Activated CD4-positive, alpha-beta T cell treated with anti-CD3 and anti-CD28 coated beads for 48 hours (primary cell): Measurements from ENCODE around the gene PLVAP.

Experiments used
- DNase-seq: peaks from one replicate; pipeline ENCODE4 v3.0.0-alpha.2; 2020

The PLVAP gene

DNA sequence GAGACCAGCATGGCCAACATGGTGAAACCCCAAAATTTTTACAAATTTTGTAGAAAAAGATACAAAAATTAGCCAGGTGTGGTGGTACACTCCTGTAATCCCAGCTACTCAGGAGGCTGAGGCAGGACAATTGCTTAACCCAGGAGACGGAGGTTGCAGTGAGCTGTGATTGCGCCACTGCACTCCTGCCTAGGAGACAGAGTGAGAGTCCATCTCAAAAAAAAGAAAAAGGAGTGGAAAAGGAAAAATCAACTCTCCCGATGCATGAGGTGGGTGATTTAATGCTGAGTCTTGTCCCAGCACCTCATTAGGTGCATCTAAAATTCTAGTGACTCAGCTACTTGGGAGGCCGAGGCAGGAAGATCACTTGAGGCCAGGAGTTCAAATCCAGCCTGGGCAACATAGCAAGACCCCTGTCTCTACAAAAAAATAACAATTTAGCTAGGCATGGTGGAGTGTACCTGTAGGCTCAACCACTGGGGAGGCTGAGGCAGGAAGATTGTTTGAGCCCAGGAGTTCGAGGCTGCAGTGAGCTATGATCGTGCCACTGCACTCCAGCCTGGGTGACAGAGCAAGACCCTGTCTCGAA lies 20.0 kb downstream of the PLVAP start:
- no peak for DNase-seq

DNA sequence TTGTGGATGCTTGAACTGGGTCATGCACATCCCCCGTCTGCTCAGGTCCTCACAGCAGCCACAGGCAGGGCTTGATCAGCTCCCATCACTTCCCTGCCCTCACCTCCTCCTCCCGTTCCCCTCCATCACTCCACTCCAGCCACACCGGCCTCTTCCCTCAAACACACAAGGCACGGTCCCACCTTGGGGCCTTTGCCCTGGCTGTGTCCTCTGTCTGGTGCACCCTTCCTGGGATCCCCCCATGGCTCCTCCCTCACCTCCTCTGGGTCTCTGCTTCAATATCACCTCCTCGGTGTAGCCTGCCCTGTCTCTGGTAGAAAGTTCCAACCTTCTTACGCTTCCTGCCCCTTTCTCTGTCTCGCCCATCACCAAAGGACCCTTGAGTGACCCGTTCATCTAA lies 23.8 kb downstream of the PLVAP start:
- DNase-seq: no peak

DNA sequence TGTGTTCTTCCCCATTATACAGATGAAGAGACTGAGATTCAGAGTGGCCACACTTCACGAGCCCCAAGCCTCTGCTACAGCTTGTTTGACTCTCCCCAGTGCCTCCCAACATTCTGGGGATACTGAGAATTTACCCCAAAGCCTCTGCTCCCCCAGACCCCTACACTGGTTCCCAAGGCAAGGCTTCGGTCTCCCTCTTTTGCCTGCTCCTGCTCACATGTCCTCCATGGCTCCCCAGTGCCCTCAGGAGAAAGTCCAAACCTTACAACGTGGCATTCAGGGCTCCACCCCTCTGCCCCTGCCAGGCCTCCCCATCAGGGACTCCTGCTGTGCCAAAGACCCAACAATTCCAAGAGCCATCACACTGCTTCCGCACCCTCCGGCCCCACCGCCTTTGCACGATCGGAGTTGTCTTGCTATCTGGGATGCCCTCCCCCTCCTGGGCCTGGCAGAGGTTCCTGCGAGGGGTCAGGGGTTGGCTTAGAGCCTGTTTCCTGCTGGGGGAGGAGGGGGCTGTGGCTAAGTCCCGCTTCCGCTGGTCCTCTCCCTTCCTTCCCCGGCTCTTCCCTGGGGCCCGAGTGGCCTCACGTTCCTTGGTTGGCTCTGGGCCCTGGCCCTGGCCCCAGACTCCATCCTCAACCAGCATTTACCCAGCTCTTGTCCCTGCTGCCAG lies 24.4 kb downstream of the PLVAP start:
- DNase-seq: no peak

DNA sequence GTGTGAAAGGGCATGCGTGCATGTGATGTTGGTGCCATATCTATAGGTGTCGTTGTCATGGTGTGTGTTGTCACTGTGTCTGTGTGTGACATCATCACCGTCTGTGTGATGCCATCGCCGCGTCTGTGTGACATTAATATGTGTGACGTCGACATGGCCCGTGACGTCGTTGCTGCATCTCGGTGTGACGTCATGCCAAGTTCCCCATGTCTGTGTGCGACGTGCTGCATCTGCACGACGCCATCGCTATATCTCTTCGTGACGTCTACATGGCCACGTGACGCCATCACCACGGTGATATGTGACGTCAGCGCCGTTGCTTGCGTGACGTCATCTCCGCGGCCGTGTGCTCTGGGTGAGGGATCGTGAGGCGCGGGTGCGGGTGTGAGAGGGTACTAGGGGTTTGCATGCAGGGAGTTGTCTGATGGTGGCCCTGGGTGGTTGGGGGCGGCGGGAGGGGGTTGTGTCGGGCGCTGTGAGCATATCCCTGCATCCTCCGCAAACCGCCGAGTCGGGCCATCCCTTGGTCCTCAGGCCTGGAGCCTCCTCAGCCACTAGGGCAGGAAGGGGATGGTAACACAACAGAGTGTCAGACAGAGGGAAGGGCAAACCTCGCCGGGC lies 25.2 kb downstream of the PLVAP start:
- no peak for DNase-seq

DNA sequence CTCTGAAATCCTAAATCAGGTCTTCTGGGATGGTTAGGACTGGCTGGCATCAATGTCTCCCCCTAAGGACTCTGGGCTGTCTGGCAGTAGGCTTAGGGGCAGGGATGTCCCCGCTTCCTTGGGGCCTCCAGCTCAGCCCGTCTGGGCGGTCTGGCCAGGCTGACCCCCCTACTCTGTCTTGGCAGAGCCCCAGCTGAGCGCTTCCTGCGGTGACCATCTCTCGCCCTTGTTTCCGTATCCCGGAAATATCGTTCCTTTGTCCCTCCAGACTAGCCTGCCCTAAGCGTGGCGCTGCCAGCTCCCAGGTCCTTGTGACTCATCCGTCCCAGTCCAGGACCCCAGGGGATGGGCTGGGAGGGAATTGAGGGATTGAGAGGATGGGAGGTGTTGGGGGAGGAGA lies 28.4 kb downstream of the PLVAP start:
- no peak for DNase-seq

DNA sequence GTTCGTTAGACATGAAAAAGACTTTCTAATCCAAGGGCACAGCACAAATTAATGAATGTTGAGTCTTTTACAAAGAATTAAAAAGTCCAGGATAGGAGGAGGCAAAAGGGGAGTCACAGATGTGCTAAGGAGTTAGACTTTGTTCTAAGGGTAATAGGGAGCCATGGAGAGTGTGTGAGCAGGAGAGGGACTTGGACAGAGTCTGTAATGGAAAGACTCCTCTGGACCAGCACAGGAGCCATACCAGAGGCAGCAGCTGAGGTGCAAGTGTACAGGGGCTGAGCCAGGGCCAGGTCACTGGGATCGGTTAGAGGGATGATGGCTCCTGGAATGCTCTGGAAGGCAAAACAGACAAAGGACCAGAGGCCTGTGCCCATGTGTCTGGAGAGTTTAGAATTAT lies 29.3 kb downstream of the PLVAP start:
- no peak for DNase-seq

DNA sequence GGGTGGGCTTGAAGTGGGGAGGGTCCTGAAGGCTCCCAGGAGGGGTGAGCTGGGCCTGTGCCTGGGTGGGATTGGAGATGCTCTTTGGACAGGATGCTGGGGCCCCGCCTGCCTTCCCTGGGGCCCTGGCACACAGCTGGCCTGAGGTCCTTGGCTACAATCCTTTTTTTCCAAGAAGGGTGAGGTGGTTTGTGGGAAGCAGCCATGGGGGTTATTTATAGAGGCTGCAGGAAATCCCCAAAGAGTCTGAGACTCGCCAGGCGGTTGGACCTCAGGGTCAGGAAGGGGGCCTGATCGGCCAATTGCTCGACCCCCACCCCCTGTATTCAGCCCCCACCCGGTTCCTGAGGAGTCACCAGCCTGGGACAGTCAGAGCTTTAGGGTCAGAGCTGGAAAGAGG lies 29.8 kb downstream of the PLVAP start:
- DNase-seq: no peak

DNA sequence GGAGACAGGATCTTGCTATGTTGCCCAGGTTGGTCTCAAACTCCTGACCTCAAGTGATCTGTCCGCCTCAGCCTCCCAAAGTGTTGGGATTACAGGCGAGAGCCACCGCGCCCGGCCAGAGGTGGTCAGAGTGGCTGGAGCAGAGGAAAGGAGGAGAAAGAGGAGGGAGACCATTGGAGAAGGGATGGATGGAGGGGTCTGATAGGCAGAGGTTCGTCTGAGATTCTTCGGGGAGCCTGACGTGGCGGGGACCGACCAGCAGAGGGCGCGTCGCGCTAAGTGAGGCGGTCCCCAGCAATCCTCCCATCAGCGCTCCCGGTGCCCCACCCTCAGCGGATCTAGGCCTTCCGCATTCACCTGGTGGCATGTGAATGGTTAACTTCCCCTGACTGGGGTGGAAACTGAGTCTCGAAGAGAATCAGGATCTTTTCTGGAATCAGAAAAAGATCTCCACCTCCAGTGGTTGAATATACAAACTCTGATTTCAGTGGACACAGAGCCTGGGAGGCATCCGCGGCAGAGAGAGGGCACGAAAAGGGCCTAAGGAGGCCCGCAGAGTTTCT lies 31.0 kb downstream of the PLVAP start:
- DNase-seq: peak; percentile 88

DNA sequence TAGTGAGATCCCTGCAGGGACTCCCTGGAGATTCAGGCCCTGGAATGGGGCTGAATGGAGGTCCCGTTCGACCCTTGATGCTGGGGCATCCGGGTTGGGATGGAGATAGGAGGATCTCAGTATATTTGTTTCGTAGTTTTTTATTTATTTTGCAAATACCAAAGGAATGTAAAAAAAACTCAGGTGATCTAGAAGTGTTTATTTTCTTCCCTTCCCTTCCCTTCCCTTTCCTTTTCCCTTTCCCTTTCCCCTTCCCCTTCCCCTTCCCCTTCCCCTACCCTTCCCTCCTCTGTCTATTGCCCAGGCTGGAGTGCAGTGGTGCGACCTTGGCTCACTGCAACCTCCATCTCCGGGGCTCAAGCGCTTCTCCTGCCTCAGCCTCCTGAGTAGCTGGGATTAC lies 35.3 kb downstream of the PLVAP start:
- no peak for DNase-seq

DNA sequence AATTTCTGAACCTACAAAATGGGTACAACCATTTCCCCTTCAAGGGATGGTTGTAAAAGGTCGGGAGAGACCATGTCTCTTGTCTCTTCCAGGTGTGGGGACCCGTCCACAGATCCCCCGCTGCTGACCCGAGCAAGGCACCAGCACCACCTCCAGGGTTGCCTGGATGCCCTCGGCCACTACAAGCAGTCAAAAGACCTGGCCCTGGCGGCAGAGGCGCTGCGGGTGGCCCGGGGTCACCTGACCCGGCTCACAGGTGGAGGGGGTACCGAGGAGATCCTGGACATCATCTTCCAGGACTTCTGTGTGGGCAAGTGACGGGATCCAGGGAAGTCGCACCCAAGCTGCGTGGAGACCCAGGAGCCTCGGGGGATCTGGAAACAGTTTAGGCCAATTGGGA lies 35.8 kb downstream of the PLVAP start:
- no peak for DNase-seq

DNA sequence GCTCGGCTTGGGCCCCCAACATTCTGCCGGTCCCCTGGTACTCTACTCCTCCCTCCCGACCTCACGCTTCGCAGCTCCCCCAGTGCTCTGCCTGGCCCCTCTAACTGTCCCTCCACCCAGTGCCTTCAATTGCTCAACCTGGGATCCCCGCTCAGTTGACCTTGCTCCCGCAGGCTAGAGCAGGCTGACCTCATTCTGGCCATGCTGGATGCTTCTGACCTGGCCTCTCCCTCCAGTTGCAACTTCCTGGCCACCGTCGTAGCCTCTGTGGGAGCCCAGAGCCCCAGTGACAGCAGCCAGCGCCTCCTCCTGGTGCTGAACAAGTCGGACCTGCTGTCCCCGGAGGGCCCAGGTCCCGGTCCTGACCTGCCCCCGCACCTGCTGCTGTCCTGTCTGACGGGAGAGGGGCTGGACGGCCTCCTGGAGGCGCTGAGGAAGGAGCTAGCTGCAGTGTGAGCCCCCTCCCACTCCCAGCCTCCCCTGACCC lies 36.2 kb downstream of the PLVAP start:
- no peak for DNase-seq

DNA sequence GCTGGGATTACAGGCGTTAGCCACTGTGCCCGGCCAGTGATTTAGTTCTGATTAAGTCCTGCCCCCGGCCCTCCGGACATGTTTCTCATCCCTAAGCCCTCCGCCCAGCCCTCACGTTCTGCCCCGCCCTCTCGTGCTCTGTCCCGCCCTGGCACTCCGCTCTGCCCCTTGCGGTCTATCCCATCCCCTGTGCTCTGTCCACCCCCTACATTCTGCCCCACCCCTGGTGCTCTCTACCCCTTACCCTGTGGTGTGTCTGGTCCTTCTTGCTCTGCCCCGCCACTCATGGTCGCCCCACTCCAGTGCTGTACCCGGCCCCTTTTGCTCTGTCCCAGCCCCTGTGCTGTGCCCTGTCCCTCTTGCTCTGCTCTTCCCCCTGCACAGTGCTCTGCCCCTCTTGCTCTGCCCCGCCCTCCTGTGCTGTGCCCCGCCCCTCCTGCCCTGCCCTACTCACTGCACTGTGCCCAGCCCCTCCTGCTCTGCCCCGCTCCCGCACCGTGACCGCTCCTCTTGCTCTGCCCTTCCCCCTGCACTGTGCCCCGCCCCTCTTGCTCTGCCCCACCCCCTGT lies 36.8 kb downstream of the PLVAP start:
- DNase-seq: no peak

DNA sequence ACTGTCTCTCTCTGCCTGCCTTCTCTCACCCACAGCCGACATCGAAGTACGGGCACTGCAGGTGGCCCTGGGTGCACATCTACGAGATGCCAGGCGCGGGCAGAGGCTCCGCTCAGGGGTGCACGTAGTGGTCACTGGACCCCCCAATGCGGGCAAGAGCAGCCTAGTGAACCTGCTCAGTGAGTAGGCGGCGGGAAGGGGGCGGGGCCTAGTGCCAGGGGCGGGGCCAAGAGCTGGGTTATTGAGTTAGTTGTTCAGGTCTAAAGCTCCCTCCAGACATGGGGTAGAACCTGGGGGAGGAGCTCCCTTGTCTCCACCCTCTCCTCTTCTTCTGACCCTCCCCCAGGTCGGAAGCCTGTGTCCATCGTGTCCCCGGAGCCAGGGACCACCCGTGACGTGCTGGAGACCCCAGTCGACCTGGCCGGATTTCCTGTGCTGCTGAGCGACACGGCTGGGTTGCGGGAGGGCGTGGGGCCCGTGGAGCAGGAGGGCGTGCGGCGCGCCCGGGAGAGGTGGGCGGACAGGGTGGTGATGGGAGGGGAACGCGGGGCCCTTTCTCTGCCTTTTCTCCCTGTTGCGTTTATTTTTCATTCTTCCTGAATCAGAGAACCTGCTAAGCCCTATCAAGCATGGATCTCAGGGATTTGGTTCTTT lies 37.9 kb downstream of the PLVAP start:
- peak; percentile 75 for DNase-seq

DNA sequence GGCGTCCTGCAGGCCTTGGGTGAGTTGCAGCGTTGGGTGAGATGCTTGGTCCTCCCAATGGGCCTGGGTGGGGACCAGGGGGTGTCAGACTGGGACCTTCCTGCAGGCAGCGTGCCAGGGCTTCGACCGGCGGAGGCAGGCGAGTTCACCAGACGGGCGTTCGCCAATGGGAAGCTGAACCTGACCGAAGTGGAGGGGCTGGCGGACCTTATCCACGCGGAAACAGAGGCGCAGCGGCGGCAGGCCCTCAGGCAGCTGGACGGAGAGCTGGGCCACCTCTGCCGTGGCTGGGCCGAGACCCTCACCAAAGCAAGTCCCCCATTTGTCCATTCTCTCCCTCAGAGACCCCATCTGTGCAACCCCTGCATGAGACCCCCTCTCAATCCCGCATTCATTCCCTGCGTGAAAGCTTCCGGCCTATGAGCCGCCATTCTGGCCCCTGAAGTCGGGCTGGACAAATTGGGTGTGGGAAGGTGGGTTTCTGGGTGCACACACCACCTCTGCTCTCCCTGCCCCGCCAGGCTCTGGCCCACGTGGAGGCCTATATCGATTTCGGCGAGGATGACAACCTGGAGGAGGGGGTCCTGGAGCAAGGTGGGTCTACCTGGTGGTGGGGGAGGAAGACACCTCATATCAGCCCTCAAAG lies 38.6 kb downstream of the PLVAP start:
- DNase-seq: no peak

DNA sequence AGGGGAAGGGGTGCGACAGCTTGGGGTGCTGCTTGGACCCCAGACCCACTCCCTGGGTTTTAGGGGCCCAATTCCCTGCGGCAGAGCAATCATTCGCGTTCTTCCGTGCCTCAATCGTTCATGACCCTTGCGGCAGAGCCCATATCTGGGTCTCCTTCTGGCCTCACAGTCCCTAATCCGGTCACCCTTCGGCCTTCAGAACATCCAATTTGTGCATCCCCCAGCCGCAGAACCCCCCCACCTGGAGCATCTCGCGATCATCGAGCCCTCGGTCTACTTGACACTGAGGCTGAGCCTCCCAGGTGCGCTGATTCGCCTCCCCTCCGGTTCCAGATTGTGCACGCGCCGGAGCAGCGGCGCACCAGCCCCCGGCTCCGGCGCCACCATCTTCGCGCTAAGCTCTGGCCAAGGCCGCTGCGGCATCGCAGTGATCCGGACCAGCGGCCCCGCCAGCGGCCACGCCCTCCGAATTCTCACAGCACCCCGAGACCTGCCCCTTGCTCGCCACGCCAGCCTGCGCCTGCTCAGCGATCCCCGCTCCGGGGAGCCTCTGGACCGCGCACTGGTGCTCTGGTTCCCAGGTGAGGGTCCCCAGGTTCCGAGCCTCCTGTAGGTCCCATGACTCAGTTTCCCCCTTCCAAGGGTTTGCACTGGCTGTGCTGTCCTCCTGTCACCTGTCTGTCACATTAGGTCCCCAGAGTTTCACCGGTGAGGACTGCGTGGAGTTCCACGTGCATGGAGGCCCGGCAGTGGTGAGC lies 39.3 kb downstream of the PLVAP start:
- DNase-seq: peak; percentile 61

DNA sequence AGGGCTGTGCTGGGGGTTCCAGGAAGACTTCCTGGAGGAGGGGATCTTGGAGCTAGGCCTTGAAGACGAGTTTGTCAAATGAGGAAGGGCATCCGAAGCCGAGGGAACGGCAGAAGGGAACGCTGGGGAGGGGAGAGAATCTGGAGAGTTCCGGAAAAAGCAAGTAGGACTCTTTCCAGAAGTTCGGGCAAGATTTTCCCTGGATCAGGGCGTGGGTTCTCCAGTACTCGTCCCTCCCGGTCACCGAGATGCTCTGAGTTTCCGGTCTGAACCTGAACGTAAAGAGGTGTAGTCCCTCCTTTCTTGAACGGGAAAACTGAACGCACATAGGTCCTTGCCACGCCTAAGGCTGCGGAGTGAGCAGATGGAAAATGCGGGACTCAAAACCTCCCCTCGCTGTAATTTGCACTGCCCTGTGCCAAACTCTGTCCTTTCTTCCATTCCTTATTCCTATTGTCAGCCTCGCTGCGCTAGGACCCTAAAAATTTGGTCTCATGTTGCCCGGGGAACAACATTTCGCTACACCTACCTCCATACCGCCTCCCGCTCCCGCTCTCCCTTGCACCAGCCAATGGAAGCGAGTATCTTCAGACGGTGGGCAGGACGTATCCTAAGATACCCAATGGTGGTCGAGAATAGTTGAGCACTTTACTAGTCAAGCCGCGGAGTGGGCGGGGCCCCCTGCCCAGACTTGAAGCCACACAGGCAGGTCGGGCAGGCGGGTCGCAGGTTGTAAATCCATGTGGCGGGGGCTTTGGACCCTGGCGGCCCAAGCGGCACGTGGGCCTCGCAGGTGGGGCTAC lies 40.1 kb downstream of the PLVAP start, which contains the start of gene GTPBP3:
Gene GTPBP3, plus strand, starts transcription at position 682 of the 803 bp plus-strand sequence. Its CDS starts 59 bp downstream, at position 741.
- peak; percentile 98 for DNase-seq

DNA sequence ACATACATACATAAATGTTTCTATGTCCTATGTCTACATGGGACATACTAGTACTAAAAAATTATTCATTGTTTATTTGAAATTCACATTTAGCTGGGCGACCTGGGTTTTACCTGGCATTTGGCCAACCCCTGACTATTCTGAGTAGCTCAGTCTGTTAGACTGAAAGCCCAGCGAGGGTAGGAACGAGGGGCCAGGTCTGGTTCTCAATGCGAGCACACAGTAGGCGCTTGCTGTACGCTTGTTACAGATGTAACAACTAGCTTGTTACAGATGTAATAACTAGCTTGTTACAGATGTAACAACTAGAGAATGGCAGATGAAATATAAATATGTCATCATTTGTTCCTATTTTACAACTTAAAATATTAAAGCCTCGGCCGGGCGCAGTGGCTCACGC lies 41.6 kb downstream of the PLVAP start:
- DNase-seq: no peak

DNA sequence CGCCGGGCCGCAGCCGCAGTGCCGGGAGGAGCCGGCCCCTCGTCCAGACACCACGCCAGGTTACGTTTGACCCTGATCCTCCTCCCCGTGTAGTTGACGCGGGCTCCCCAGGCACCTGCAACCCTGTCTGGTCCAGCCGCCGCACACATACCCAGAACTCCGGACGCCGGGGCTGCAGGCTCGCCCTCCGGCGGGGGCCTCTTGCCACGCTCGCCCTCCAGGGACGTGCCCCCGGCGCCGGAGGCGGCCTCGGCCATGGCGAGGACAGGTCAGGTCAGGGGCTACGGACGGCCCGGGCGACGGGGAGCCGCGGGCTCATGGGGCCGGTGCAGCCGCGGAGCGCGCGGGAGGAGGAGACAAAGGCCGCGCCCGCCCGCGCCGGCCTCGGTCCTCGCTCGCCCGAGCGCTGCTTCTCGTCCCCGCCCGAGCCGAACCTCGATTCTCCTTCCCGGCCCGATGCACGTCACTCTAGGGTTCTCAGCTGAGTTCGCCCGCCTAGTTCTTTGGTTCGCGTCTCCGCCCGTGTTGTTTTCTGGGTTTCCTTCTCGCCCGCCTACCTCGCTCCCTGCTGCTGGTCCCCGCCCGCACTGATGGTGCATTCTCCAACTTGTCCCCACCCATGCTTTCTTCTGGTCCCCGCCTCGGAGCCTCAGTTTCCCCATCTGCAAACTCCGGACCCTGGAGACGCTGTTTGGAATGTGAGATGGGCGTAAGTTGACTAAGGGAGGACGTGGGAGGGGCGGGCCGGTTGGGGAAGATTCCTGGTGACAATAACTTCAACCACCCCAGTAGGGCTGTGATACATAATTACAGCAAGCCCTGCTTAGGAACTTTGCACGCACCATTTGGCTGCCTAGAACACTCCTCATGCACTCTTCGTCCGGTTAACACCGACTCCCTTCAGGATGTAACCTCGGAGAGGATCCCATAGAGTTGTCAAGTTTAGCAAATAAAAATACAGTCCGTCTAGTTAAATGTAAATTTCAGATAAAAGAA lies 42.4 kb downstream of the PLVAP start, which contains the start of gene ANO8:
Gene ANO8, minus strand, starts transcription at position 442 of the 996 bp plus-strand sequence. Its CDS starts 185 bp downstream, at position 257.
- peak; percentile 99 for DNase-seq
